ENCODE data around the gene NAALADL2.

Gene NAALADL2

DNA sequence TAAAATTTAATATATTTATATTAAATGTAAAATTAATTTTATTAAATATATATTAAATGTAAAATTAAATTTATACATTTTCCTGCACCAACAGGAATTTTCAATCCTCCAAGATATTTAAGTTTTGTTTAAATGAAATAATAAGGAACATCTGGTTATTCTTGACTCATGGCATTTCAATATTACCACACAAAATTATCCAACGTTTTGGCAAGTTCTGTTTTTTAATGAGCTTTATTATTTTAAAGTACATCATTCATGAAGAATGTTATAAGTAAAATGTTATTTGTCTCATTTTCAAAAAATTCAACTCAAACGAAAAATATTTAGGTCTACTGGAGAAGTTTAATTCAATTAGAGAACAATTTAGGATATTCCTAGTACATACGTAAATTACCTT is 811.4 kb downstream of the NAALADL2 start:
- TF ChIP-seq, protein P1, sequence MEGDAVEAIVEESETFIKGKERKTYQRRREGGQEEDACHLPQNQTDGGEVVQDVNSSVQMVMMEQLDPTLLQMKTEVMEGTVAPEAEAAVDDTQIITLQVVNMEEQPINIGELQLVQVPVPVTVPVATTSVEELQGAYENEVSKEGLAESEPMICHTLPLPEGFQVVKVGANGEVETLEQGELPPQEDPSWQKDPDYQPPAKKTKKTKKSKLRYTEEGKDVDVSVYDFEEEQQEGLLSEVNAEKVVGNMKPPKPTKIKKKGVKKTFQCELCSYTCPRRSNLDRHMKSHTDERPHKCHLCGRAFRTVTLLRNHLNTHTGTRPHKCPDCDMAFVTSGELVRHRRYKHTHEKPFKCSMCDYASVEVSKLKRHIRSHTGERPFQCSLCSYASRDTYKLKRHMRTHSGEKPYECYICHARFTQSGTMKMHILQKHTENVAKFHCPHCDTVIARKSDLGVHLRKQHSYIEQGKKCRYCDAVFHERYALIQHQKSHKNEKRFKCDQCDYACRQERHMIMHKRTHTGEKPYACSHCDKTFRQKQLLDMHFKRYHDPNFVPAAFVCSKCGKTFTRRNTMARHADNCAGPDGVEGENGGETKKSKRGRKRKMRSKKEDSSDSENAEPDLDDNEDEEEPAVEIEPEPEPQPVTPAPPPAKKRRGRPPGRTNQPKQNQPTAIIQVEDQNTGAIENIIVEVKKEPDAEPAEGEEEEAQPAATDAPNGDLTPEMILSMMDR (IDR thresholded peaks at IDR 0.05; ENCODE audit: low read depth, low read length): no peak
- no peak for DNase-seq (ENCODE audit: extremely low read depth, low read depth)

DNA sequence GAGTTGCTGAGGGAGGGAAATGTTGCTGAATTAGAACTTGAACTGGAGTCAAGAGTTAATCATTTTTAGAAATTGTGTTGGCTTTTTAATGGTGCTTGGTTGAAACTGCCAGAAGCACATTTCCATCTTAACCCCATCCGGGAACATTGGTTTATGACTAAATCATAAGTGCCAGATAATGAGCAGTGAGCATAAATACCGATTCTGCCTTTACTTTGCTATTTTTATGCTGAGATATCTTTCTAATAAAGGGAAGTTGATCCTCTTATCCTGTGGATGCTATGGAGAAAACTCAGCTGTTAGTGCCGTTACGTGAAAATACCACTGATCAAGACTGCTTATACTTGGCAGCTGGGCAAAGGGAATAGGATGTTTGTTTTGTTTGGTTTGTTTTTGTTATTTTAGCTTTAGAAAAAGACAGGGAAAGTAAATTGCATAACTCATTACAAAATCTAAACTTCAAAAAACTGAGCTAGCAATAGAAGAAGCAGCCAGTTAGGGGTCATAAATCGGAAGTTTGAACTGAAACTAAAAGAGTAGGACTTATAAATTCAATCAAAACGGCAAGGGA is 813.1 kb downstream of the NAALADL2 start:
- peak; percentile 23 for DNase-seq (ENCODE audit: extremely low read depth, low read depth)
- TF ChIP-seq, protein P1 (IDR thresholded peaks at IDR 0.05; ENCODE audit: low read depth, low read length): no peak

DNA sequence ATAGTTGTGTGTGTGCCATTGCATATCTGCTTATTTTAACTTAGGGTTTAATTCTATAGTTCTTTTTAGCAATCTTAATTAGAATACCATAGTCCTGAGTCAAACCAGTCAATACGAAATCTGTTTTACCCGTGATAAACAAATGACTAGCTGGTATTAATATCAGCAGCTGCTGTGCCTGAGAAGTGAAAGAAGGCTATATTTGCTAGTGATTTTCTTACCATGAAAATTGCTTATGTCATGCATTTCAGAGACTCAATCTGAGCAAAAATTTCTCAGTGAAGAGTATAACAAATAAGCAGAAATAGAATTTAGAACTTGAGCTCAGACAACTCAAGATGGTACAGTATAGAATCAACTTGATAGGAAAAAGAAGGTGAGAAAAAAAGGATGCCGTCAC is 820.4 kb downstream of the NAALADL2 start:
- TF ChIP-seq, protein P1 (IDR thresholded peaks at IDR 0.05; ENCODE audit: low read depth, low read length): no peak
- DNase-seq (ENCODE audit: extremely low read depth, low read depth): no peak

DNA sequence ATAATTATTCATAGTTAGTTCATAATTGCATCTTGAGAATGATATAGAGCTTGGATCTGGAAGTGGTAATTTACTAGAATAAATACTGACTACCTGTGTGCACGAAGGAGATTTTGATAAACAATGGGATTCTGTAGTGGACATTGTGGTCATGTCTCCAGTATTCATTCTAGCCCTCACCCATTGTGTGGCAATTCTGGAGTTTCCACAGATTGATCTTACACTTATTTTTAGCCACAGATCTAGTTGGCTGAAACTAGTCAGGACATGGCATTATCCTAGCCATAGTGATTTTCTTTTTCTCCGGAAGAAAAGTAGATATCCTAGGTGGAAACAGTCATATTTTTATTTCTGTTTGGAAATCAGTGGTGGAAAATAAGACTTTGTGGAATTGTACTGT is 833.1 kb downstream of the NAALADL2 start:
- TF ChIP-seq, protein P1 (IDR thresholded peaks at IDR 0.05; ENCODE audit: low read depth, low read length): no peak
- no peak for DNase-seq (ENCODE audit: extremely low read depth, low read depth)

DNA sequence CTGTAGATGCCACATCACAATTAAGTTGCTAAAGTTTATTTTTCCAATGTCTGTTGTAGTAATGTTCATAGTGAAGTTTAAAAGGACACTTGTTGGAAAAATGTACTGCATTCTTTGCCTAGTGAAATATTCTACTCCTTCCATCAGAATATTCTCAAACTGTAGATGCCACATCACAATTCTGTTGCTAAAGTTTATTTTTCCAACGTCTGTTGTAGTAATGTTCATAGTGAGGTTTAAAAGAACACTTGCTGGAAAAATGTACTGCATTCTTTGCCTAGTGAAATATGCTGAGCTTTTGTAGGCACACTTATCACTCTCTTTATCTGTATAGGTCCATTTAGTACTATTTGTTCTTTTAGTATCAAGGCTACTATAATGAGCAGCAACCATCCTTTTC is 836.1 kb downstream of the NAALADL2 start:
- no peak for DNase-seq (ENCODE audit: extremely low read depth, low read depth)
- TF ChIP-seq, protein P1 (IDR thresholded peaks at IDR 0.05; ENCODE audit: low read depth, low read length): no peak

DNA sequence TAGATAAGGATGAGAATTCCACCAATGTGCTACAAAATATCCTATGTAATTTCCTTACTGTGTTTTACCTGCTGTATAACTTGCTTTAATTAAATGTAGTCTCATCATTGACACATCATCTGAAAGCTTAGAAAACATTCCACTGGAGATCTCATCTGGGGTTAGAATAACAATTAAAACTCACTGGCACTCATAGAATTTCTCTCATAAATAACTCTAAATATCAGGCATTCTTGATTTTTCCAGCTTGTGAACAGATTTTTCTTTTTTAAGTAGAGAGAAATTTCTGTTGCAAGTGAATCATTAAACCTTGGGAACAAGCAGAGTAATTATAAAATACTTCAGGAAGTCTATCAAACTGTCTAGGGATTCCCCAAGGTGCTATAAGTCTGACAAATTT is 843.8 kb downstream of the NAALADL2 start:
- DNase-seq (ENCODE audit: extremely low read depth, low read depth): no peak
- TF ChIP-seq, protein P1 (IDR thresholded peaks at IDR 0.05; ENCODE audit: low read depth, low read length): no peak

DNA sequence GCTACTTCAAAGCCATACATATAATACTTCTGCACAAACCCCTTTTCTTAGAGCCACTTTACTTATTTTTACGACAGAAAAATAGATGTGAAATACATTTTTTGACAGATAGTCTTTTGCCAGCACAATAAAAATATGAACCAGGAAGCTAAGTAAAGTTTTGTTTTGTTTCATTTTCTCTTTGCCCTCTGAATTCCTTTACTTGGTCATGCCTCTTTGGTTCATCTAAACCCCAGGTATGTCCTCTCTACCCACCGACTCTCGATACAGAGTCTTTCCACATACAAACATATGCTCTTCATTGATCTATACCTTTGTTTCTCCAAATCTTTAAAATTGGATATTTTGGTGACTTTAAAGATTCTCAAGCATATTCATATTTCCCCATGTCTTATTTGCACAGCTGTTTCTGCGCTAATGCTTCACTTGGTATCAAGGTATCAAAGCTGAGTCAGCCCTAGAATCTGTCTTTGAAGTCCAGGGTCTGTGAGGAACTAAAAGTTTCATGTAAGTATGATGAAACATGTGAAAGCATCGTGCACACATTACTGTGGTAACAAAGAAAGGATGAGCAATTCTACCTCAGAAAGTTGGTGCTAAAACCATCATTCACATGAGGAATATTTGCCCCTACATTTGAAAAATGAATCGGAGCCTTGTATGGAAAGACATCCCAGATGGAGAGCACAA is 845.4 kb downstream of the NAALADL2 start:
- DNase-seq (ENCODE audit: extremely low read depth, low read depth): no peak

More for the DNA sequence above, 845.4 kb downstream of the NAALADL2 start:
- TF ChIP-seq, protein P1 (IDR thresholded peaks at IDR 0.05; ENCODE audit: low read depth, low read length): no peak
